HL-60 (cell line): ENCODE data around the gene EIF4B.

ENCODE experiments used
- DNase-seq, 2 experiments: peaks; one replicate each; pipeline ENCODE4 v3.0.0-alpha.2; 2010 to 2020; ENCODE audit warnings: low read depth in 1 of 2, low spot score in 1 of 2
- H3K27ac ChIP-seq: fragments of 250-450 bp; sonication (Bioruptor Pico); replicated peaks from 2 replicates; pipeline ENCODE4 v1.5.1; 2020; ENCODE audit warnings: mild to moderate bottlenecking, moderate library complexity
- H3K27me3 ChIP-seq: fragments of 250-450 bp; sonication (Bioruptor Pico); 2 replicates; pipeline ENCODE4 v1.5.1; 2021; ENCODE audit warnings: mild to moderate bottlenecking, moderate library complexity; ENCODE audit not compliant: insufficient read depth, poor library complexity, severe bottlenecking
- H3K4me3 ChIP-seq: replicated peaks from 2 replicates; pipeline ENCODE4 v1.5.1; 2011; ENCODE audit warnings: mild to moderate bottlenecking, control low read depth, low read length; ENCODE audit not compliant: insufficient read depth
- GABPA ChIP-seq: IDR thresholded peaks from 2 replicates; pipeline ENCODE4 v1.6.1; 2012; ENCODE audit warnings: low read depth
- POLR2AphosphoS5 ChIP-seq: IDR thresholded peaks from 2 replicates; pipeline ENCODE4 v1.6.1; 2012; ENCODE audit warnings: low read depth
- REST ChIP-seq: IDR thresholded peaks from 2 replicates; pipeline ENCODE4 v1.6.1; 2012; ENCODE audit warnings: low read depth; ENCODE audit not compliant: insufficient replicate concordance
- SPI1 ChIP-seq: IDR thresholded peaks from 2 replicates; pipeline ENCODE4 v1.6.1; 2012; ENCODE audit warnings: low read depth, mild to moderate bottlenecking, borderline replicate concordance
- TF ChIP-seq, protein P1 (sequence below): IDR thresholded peaks from one replicate; pipeline ENCODE4 v1.5.1; 2011; ENCODE audit warnings: low read length, control low read depth, inconsistent platforms; ENCODE audit not compliant: insufficient read depth

Gene EIF4B

GRCh38 chr12:53046655-53047220 is 40.5 kb downstream of the EIF4B start:
- peak; percentile 56 to 63 for DNase-seq
- Histone ChIP-seq H3K4me3 (peak overlapping the region; percentile 71), H3K27ac (peak overlapping the region; percentile 46), H3K27me3 (no peaks in the 10 kb centered on the region)
- TF ChIP-seq REST (no peak), SPI1 (peak; percentile 56; the same call in 1 of the 2 replicates), POLR2AphosphoS5 (no peak)
- TF ChIP-seq, protein P1, sequence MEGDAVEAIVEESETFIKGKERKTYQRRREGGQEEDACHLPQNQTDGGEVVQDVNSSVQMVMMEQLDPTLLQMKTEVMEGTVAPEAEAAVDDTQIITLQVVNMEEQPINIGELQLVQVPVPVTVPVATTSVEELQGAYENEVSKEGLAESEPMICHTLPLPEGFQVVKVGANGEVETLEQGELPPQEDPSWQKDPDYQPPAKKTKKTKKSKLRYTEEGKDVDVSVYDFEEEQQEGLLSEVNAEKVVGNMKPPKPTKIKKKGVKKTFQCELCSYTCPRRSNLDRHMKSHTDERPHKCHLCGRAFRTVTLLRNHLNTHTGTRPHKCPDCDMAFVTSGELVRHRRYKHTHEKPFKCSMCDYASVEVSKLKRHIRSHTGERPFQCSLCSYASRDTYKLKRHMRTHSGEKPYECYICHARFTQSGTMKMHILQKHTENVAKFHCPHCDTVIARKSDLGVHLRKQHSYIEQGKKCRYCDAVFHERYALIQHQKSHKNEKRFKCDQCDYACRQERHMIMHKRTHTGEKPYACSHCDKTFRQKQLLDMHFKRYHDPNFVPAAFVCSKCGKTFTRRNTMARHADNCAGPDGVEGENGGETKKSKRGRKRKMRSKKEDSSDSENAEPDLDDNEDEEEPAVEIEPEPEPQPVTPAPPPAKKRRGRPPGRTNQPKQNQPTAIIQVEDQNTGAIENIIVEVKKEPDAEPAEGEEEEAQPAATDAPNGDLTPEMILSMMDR = no peak

GRCh38 chr12:53047221-53048032 is 41.2 kb downstream of the EIF4B start:
- H3K27ac ChIP-seq = no peak overlapping the region
- no peaks in the 10 kb centered on the region for H3K27me3 ChIP-seq
- peak in 1 of 2 experiments; percentile 50 for DNase-seq
- peak overlapping the region; percentile 71 for H3K4me3 ChIP-seq
- TF ChIP-seq SPI1 (no peak), POLR2AphosphoS5 (no peak), REST (no peak), GABPA (no peak)
- TF ChIP-seq, protein P1 = no peak

DNA sequence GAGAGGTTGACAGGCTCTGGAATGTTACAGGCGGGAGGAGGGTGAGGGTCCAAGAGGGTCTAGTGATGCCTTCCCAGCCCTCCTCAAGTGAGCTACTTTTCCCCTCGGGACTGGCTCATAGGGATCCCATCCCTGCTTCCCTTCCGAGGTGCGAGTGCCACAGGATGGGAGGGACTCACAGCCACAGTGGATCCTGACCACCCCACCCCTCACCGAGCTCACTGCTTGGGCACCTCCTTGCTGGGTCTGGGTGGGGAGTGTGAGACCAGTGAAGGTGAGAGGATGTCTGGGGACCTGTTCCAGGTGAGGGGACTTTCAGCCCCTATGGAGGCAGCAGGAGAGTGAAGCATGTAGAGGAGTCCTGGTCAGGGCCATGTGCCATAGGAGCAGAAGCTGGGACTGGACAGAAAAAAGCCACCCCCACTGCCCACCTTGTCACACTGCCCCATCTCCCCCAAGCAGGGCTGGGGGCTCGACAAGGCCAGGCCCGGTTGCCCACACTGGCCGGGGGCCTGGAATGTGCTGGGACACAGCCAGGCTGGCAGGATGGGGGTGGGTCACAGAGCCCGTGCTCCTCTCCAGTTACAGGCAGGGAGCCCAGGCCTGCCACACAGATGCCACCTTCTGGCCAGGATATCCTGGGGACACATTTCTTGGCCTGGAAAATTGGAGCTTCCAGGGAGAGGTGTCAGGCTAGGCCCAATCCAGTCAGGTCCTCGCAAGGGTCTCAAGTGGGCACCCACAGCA is 42.0 kb downstream of the EIF4B start:
- TF ChIP-seq REST (no peak), SPI1 (no peak), GABPA (no peak), POLR2AphosphoS5 (no peak)
- TF ChIP-seq, protein P1 = no peak
- Histone ChIP-seq H3K27me3 (no peaks in the 10 kb centered on the region), H3K27ac (no peak overlapping the region), H3K4me3 (no peak overlapping the region)
- no peak for DNase-seq
